Upper lobe of left lung (tissue), 4 donors: ENCODE measurements around the gene CTSG.

Source experiments
- CTCF ChIP-seq, 6 experiments: fragments of 450-650 bp in 4 of 6; fragments of 200-600 bp in 2 of 6; sonication (generic) in 2 of 6; IDR thresholded peaks; one replicate each; pipeline ENCODE4 v1.5.1; 2016 to 2019; ENCODE audit warnings: antibody characterized with exemption in 6 of 6
- POLR2A ChIP-seq, 4 donors: fragments of 450-650 bp; IDR thresholded peaks; one replicate each; pipeline ENCODE4 v1.5.1; 2016 to 2017; ENCODE audit warnings: antibody characterized with exemption in 4 of 4, mild to moderate bottlenecking in 2 of 4
- POLR2AphosphoS5 ChIP-seq, 2 donors: sonication (generic); formaldehyde crosslinking; IDR thresholded peaks; one replicate each; pipeline ENCODE4 v1.5.1; 2017; ENCODE audit warnings: antibody characterized with exemption in 2 of 2

GRCh38 chr14:24565766-24566165, 10.3 kb downstream of the CTSG start:
- no peak for TF ChIP-seq POLR2AphosphoS5 (IDR thresholded peaks at IDR 0.05)
- TF ChIP-seq CTCF (IDR thresholded peaks at IDR 0.05): no peak
- TF ChIP-seq POLR2A (IDR thresholded peaks at IDR 0.05): no peak
